Stimulated activated CD8-positive, alpha-beta memory T cell treated with anti-CD3 and anti-CD28 coated beads, Interleukin-15, amount 100 ng/mL, for 48 hours (primary cell): Measurements from ENCODE around the gene PDE3A.

Experiments
- DNase-seq, 2 donors: peaks; one replicate each; pipeline ENCODE4 v3.0.0-alpha.2; 2020; ENCODE audit warnings: low read depth in 2 of 2

PDE3A gene

DNA sequence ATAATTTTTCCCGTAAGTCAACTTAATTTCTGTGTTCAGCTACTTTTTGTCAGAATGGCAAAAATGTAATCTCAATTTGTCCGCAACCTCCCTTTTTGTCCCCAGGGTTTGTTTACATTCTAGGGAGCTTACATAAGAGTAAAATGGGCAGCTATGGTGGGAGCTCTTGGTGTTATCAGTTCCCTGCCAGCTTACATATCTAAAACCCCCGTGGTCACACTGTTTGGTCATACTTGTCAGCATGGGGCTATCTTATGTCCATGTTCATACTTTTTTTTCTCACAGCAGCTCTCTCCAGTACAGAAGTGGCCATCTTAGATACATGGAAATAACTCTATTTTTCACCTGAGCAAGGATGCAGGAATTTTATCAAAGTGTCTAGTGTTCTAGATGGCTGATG, 343.5 kb downstream of the PDE3A start:
- DNase-seq, result no peak

DNA sequence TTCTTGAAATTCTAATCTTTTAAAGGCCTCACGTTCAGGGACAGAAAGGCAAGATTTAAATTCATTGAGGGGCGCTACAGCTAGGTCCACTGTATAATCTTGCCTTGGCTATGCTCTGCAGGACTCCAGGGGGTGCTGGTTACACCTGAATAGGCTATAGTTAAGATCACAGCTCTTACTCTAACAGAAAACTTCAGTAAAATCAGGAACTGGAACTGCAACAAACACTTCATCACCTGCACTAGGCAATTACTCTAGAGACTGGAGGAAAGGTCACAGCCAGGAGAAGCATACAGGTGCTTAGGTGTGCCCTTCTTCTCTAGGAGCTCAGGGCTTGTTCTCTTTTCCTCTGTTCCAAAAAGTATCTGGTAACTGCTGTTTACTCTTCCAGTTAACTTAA, 347.7 kb downstream of the PDE3A start:
- DNase-seq, result no peak

- DNase-seq, result no peak
These were observed 348.6 kb downstream of the PDE3A start for GRCh38 chr12:20716985-20717384.

GRCh38 chr12:20718294-20718693, 350.0 kb downstream of the PDE3A start:
- no peak for DNase-seq

DNA sequence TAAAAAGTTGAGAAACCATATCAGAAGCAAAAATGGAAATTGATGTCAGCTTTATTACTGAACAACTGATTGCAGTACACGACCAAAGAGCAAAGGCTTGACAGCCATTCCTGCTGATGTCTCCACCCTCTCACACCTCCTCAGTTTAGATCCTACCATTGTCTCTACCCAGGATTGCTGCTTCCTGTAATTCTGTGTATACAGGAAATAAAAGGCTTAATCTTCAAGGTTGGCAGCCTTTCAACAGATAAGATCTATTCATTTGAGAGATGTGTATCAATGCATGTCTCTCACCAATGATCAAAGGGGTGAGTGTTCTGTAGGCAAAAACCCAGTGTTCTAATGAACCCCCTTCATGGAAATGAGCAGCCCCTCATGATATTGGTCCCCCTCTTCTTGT, 353.8 kb downstream of the PDE3A start:
- no peak for DNase-seq

DNA sequence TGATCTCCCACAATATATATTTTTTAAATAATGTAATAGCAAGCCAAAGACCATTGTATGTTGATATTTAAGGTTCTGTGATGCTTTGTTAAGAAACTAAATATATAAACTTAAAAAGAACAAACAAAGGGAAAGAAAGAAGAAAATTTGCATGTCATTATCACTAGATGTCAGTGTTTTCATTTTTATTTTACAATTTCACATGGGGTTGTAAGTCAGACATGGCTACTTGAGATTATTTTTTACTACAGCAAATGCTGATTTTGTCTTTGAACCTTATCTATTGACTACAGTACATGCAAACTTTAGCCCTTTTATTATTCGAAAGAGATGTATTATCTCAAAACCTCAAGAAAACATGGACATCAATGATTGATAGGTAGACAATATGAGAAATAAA, 362.9 kb downstream of the PDE3A start:
- no peak for DNase-seq
